ENCODE data around the gene FCHO2. TPM values are rescaled to one million over a fixed set of nuclear protein-coding genes. Genes with fewer than 3 reads are reported as not detected.

FCHO2 gene
- total RNA-seq, 1 donor from 2014 or later, result 17.7 TPM

DNA sequence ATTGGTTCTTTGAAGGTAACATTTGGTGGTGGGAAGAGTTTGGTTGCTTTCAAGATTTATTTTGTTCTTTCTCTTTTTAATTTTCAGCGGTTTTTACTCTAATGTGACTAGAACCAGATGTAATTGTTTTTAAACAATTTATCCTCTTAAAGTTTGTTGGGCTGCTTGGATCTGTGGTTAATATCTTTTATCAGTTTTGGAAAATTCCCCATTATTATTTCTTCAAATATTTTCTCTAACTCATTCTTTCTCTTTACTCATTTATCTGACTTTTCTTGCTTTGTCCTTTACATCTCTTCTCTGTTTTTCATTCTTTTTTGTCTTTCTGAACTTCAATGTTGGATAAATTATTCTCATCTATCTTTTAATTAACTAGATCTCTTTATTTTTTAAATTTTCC, 29.9 kb downstream of the FCHO2 start:
- peaks cover 12% of the 10 kb centered on the region for H3K36me3 Mint-ChIP-seq
- Histone ChIP-seq H3K4me2 (no peak overlapping the region), H3K27ac (no peak overlapping the region), H3K79me2 (ENCODE audit: low read depth) (peaks cover 6% of the 10 kb centered on the region), H3K27me3 (no peaks in the 10 kb centered on the region), H4K20me1 (ENCODE audit: low read depth) (no peaks in the 10 kb centered on the region), H2AFZ (replicated peaks) (no peak overlapping the region), H3K9ac (no peak overlapping the region), H3K36me3 (no peaks in the 10 kb centered on the region), H3K9me3 (ENCODE audit: low read depth) (no peaks in the 10 kb centered on the region), H3F3A (ENCODE audit: low read depth) (no peaks in the 10 kb centered on the region), H3K4me3 (no peak overlapping the region), H3K4me1 (no peaks in the 10 kb centered on the region)
- H3K4me3 Mint-ChIP-seq, result no peak overlapping the region
- no peak overlapping the region for H3K27ac Mint-ChIP-seq
- H3K27me3 Mint-ChIP-seq (ENCODE audit: insufficient read depth, low read depth), result no peaks in the 10 kb centered on the region
- H3K4me1 Mint-ChIP-seq, result no peaks in the 10 kb centered on the region
- DNase-seq (ENCODE audit: low spot score), result no peak
- H3K9me3 Mint-ChIP-seq, result peaks cover 2% of the 10 kb centered on the region
- TF ChIP-seq, protein P1, sequence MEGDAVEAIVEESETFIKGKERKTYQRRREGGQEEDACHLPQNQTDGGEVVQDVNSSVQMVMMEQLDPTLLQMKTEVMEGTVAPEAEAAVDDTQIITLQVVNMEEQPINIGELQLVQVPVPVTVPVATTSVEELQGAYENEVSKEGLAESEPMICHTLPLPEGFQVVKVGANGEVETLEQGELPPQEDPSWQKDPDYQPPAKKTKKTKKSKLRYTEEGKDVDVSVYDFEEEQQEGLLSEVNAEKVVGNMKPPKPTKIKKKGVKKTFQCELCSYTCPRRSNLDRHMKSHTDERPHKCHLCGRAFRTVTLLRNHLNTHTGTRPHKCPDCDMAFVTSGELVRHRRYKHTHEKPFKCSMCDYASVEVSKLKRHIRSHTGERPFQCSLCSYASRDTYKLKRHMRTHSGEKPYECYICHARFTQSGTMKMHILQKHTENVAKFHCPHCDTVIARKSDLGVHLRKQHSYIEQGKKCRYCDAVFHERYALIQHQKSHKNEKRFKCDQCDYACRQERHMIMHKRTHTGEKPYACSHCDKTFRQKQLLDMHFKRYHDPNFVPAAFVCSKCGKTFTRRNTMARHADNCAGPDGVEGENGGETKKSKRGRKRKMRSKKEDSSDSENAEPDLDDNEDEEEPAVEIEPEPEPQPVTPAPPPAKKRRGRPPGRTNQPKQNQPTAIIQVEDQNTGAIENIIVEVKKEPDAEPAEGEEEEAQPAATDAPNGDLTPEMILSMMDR (IDR thresholded peaks at IDR 0.05), result no peak
- TF ChIP-seq EZH2phosphoT487 (IDR thresholded peaks at IDR 0.05) (no peak), EZH2 (IDR thresholded peaks at IDR 0.05) (no peak)

DNA sequence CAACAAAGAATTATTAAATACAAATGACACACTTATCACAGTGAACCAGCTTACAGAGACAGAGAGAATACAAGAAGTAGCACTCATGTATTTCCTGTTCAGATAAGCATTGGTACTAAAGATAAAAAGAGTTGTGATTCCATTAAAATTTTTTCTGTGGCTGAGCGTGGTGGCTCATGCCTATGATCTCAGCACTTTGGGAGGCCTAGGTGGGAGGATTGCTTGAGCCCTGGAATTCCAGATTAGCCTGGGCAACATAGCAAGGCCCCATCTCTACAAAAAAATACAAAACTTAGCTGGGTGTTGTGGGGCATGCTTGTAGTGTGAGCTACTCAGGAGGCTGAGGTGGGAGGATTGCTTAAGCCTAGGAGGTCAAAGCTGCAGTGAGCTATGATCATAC, 32.9 kb downstream of the FCHO2 start:
- Histone ChIP-seq H2AFZ (replicated peaks) (no peak overlapping the region), H3K79me2 (ENCODE audit: low read depth) (peaks cover 5% of the 10 kb centered on the region), H3K4me3 (no peak overlapping the region), H3K27me3 (no peaks in the 10 kb centered on the region), H3K9me3 (ENCODE audit: low read depth) (no peaks in the 10 kb centered on the region), H3K36me3 (peaks cover 3% of the 10 kb centered on the region), H4K20me1 (ENCODE audit: low read depth) (no peaks in the 10 kb centered on the region), H3F3A (ENCODE audit: low read depth) (no peaks in the 10 kb centered on the region), H3K27ac (no peak overlapping the region), H3K4me2 (no peak overlapping the region), H3K9ac (no peak overlapping the region), H3K4me1 (no peaks in the 10 kb centered on the region)
- Mint-ChIP-seq H3K27me3 (ENCODE audit: insufficient read depth, low read depth) (no peaks in the 10 kb centered on the region), H3K9me3 (peaks cover 2% of the 10 kb centered on the region), H3K36me3 (peaks cover 20% of the 10 kb centered on the region), H3K4me3 (no peak overlapping the region), H3K4me1 (no peaks in the 10 kb centered on the region), H3K27ac (no peak overlapping the region)
- no peak for DNase-seq (ENCODE audit: low spot score)
- no peak for TF ChIP-seq EZH2phosphoT487 (IDR thresholded peaks at IDR 0.05)
- no peak for TF ChIP-seq EZH2 (IDR thresholded peaks at IDR 0.05)
- TF ChIP-seq, protein P1 (IDR thresholded peaks at IDR 0.05), result no peak

DNA sequence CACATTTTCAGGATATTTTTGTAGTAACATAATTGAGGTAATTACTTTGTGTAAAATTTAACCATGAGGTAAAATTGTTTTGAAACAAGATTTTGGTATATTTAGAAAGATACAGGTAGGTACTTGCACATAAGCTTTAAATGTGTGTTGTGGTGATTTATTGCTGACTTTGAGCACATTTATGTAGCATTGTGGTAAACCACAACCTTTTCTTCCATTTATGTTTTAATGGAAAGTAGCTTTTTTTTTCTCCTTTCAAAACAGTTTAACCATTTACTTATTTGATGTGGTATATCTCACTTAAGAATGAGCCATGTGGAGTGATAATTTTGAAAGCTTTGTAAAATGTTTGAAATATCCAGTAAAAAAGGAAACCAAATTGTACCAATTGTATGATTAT, 35.6 kb downstream of the FCHO2 start:
- H3K36me3 Mint-ChIP-seq, result peaks cover 25% of the 10 kb centered on the region
- no peak for DNase-seq (ENCODE audit: low spot score)
- Histone ChIP-seq H3K79me2 (ENCODE audit: low read depth) (no peaks in the 10 kb centered on the region), H3K9me3 (ENCODE audit: low read depth) (no peaks in the 10 kb centered on the region), H3K4me3 (no peak overlapping the region), H3K36me3 (peaks cover 3% of the 10 kb centered on the region), H2AFZ (replicated peaks) (no peak overlapping the region), H3K9ac (no peak overlapping the region), H3K4me2 (no peak overlapping the region), H3F3A (ENCODE audit: low read depth) (no peaks in the 10 kb centered on the region), H3K27ac (no peak overlapping the region), H3K4me1 (no peaks in the 10 kb centered on the region), H3K27me3 (no peaks in the 10 kb centered on the region), H4K20me1 (ENCODE audit: low read depth) (no peaks in the 10 kb centered on the region)
- H3K4me1 Mint-ChIP-seq, result no peaks in the 10 kb centered on the region
- TF ChIP-seq, protein P1 (IDR thresholded peaks at IDR 0.05), result no peak
- TF ChIP-seq EZH2phosphoT487 (IDR thresholded peaks at IDR 0.05) (no peak), EZH2 (IDR thresholded peaks at IDR 0.05) (no peak)
- H3K27ac Mint-ChIP-seq, result no peak overlapping the region
- no peaks in the 10 kb centered on the region for H3K9me3 Mint-ChIP-seq
- H3K27me3 Mint-ChIP-seq (ENCODE audit: insufficient read depth, low read depth), result no peaks in the 10 kb centered on the region
- H3K4me3 Mint-ChIP-seq, result no peak overlapping the region

Data from neural progenitor cell (in vitro differentiated cells).